ENCODE measurements around the gene AK3. TPM values are rescaled to one million over a fixed set of nuclear protein-coding genes. Genes with fewer than 3 reads are reported as not detected.

AK3 gene
- total RNA-seq, 1 donor from 2014 or later: 197 TPM

- H3K27ac ChIP-seq (replicated peaks): no peak overlapping the region
- H3K9me3 ChIP-seq (replicated peaks): no peaks in the 10 kb centered on the region
- H3K27me3 ChIP-seq (ENCODE audit: low read depth): no peaks in the 10 kb centered on the region
- intact Hi-C loops (cut with micrococcal nuclease): no loop called here
- peaks cover 6% of the 10 kb centered on the region for H3K4me1 ChIP-seq
- no peak for TF ChIP-seq CTCF (IDR thresholded peaks at IDR 0.05; ENCODE audit: borderline replicate concordance)
- H3K36me3 ChIP-seq: peaks cover 84% of the 10 kb centered on the region
- DNase-seq: no peak
- H3K4me3 ChIP-seq: no peak overlapping the region
These were observed 27.2 kb downstream of the AK3 start for GRCh38 chr9:4713849-4714248.

DNA sequence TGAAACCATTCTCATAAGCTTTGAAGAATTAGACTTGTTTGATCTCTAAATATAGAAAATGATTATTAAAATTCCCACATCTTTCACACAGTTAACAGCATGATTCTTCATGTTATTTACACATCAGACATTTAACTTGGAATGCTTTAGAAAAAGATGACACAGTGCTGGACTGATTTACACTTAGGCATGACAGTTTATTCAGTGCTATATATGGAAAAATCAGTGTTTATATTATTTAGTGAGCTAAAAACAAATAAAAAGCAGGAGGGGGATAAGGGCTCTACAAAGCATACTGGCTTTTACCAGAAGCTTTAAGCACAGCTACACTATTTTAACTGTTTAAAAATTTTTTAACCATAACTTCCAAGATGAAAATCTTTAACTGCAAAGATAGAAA, 31.6 kb downstream of the AK3 start:
- Histone ChIP-seq H3K27ac (replicated peaks) (no peak overlapping the region), H3K4me1 (no peaks in the 10 kb centered on the region), H3K27me3 (ENCODE audit: low read depth) (no peaks in the 10 kb centered on the region), H3K4me3 (no peak overlapping the region), H3K9me3 (replicated peaks) (no peaks in the 10 kb centered on the region), H3K36me3 (peaks cover 80% of the 10 kb centered on the region)
- DNase-seq: no peak
- intact Hi-C loops (cut with micrococcal nuclease): no loop called here
- TF ChIP-seq CTCF (IDR thresholded peaks at IDR 0.05; ENCODE audit: borderline replicate concordance): no peak

GRCh38 chr9:4706971-4707622, 33.9 kb downstream of the AK3 start:
- no peaks in the 10 kb centered on the region for H3K9me3 ChIP-seq (replicated peaks)
- H3K4me1 ChIP-seq: no peaks in the 10 kb centered on the region
- H3K36me3 ChIP-seq: peaks cover 85% of the 10 kb centered on the region
- no peak for TF ChIP-seq CTCF (IDR thresholded peaks at IDR 0.05; ENCODE audit: borderline replicate concordance)
- intact Hi-C loops (cut with micrococcal nuclease): no loop called here
- H3K27ac ChIP-seq (replicated peaks): no peak overlapping the region
- no peak for DNase-seq
- no peak overlapping the region for H3K4me3 ChIP-seq
- H3K27me3 ChIP-seq (ENCODE audit: low read depth): no peaks in the 10 kb centered on the region

DNA sequence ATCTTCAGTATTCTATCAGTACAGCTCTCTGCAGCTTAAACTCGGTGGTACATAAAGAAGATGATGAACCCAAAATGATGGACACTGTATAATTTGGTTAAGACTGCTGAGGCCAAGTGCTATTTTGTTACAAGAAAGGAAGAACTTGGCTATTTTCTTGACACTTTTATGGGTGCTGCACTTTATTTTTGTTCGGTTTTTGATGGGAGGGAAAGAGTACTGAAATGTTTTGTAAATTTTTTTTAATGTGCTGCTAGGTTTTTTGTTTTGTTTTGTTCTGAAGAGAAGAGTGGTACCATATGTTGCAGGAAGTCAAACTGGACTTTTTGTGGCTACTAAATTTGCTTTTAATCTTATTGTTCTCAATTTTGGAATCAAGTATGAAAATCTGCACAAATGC, 35.0 kb downstream of the AK3 start:
- Histone ChIP-seq H3K27ac (replicated peaks) (no peak overlapping the region), H3K9me3 (replicated peaks) (no peaks in the 10 kb centered on the region), H3K27me3 (ENCODE audit: low read depth) (no peaks in the 10 kb centered on the region), H3K4me1 (peaks cover 4% of the 10 kb centered on the region), H3K4me3 (no peak overlapping the region), H3K36me3 (peaks cover 85% of the 10 kb centered on the region)
- intact Hi-C loops (cut with micrococcal nuclease): no loop called here
- no peak for DNase-seq
- no peak for TF ChIP-seq CTCF (IDR thresholded peaks at IDR 0.05; ENCODE audit: borderline replicate concordance)

GRCh38 chr9:4704129-4704528, 36.9 kb downstream of the AK3 start:
- Histone ChIP-seq H3K27ac (replicated peaks) (no peak overlapping the region), H3K36me3 (peaks cover 87% of the 10 kb centered on the region), H3K9me3 (replicated peaks) (no peaks in the 10 kb centered on the region), H3K27me3 (ENCODE audit: low read depth) (no peaks in the 10 kb centered on the region), H3K4me1 (peaks cover 10% of the 10 kb centered on the region), H3K4me3 (no peak overlapping the region)
- intact Hi-C loops (cut with micrococcal nuclease): no loop called here
- no peak for TF ChIP-seq CTCF (IDR thresholded peaks at IDR 0.05; ENCODE audit: borderline replicate concordance)
- no peak for DNase-seq
